Vagina (tissue), 2 donors: Measurements from ENCODE around the gene TRAF5. TPM values are rescaled to one million over a fixed set of nuclear protein-coding genes. Genes with fewer than 3 reads are reported as not detected.

Experiments used
- DNase-seq, 2 donors: peaks; one replicate each; pipeline ENCODE4 v3.0.0-alpha.2; 2017; ENCODE audit errors: extremely low spot score in 2 of 2
- H3K27ac ChIP-seq: fragments of 200-600 bp; sonication (generic); one replicate; pipeline ENCODE4 v1.5.1; 2019
- H3K27me3 ChIP-seq: fragments of 200-600 bp; sonication (generic); one replicate; pipeline ENCODE4 v1.5.1; 2019
- H3K36me3 ChIP-seq, 2 donors: fragments of 200-600 bp; sonication (generic); one replicate each; pipeline ENCODE4 v1.5.1; 2017 to 2019
- H3K4me1 ChIP-seq: fragments of 200-600 bp; sonication (generic); one replicate; pipeline ENCODE4 v1.5.1; 2019
- H3K4me3 ChIP-seq, 2 donors: fragments of 200-600 bp; sonication (generic); 1 replicate in 1 of 2; 2 replicates in 1 of 2; pipeline ENCODE4 v1.5.1; 2016 to 2019
- H3K9me3 ChIP-seq: fragments of 200-600 bp; sonication (generic); one replicate; pipeline ENCODE4 v1.5.1; 2019
- POLR2A ChIP-seq, 2 donors: fragments of 450-650 bp; IDR thresholded peaks; one replicate each; pipeline ENCODE4 v1.6.1; 2017; ENCODE audit warnings: antibody characterized with exemption in 2 of 2, mild to moderate bottlenecking in 2 of 2, moderate library complexity in 2 of 2
- POLR2AphosphoS5 ChIP-seq, 2 donors: sonication (generic); formaldehyde crosslinking; IDR thresholded peaks; one replicate each; pipeline ENCODE4 v1.9.0; 2017; ENCODE audit warnings: antibody characterized with exemption in 2 of 2, mild to moderate bottlenecking in 2 of 2, low read depth in 1 of 2; ENCODE audit not compliant: insufficient read depth in 1 of 2
- intact Hi-C: fragments of 100-400 bp; cut with DNase I; formaldehyde crosslinking; loops from one replicate; pipeline ENCODE4 v1.15.1; 2023
- total RNA-seq: library from RNA; depleted of rRNA; stranded (reverse); fragments of >200 nt; gene quantifications from one replicate; pipeline ENCODE4 v1.2.3, GENCODE V29; 2016
- TF ChIP-seq, protein P1 (sequence below), 3 experiments: fragments of 450-650 bp in 2 of 3; fragments of 200-600 bp in 1 of 3; sonication (generic) in 1 of 3; IDR thresholded peaks; one replicate each; pipeline ENCODE4 v1.5.1; 2017 to 2019; ENCODE audit warnings: antibody characterized with exemption in 3 of 3, mild to moderate bottlenecking in 2 of 3, moderate library complexity in 2 of 3

TRAF5 gene
- total RNA-seq, 1 donor from 2014 or later, result 14.0 TPM

- Histone ChIP-seq H3K4me3 (no peak overlapping the region), H3K4me1 (no peaks in the 10 kb centered on the region), H3K27ac (no peak overlapping the region), H3K27me3 (no peaks in the 10 kb centered on the region), H3K36me3 (peaks cover 0 to 21% of the 10 kb centered on the region in 2 donors), H3K9me3 (no peaks in the 10 kb centered on the region)
- TF ChIP-seq, protein P1, sequence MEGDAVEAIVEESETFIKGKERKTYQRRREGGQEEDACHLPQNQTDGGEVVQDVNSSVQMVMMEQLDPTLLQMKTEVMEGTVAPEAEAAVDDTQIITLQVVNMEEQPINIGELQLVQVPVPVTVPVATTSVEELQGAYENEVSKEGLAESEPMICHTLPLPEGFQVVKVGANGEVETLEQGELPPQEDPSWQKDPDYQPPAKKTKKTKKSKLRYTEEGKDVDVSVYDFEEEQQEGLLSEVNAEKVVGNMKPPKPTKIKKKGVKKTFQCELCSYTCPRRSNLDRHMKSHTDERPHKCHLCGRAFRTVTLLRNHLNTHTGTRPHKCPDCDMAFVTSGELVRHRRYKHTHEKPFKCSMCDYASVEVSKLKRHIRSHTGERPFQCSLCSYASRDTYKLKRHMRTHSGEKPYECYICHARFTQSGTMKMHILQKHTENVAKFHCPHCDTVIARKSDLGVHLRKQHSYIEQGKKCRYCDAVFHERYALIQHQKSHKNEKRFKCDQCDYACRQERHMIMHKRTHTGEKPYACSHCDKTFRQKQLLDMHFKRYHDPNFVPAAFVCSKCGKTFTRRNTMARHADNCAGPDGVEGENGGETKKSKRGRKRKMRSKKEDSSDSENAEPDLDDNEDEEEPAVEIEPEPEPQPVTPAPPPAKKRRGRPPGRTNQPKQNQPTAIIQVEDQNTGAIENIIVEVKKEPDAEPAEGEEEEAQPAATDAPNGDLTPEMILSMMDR (IDR thresholded peaks at IDR 0.05), result no peak
- no peak for TF ChIP-seq POLR2AphosphoS5 (IDR thresholded peaks at IDR 0.05; ENCODE audit: insufficient read depth in 1 of 2, low read depth in 1 of 2)
- TF ChIP-seq POLR2A (IDR thresholded peaks at IDR 0.05), result no peak
- intact Hi-C loops, result no loop called here
- no peak for DNase-seq
Observed at GRCh38 chr1:211369640-211370039, 43.0 kb downstream of the TRAF5 start.

- no peak overlapping the region for H3K27ac ChIP-seq
- TF ChIP-seq POLR2AphosphoS5 (IDR thresholded peaks at IDR 0.05; ENCODE audit: insufficient read depth in 1 of 2, low read depth in 1 of 2) (no peak), POLR2A (IDR thresholded peaks at IDR 0.05) (no peak)
- TF ChIP-seq, protein P1 (IDR thresholded peaks at IDR 0.05), result no peak
- no peaks in the 10 kb centered on the region for H3K9me3 ChIP-seq
- H3K4me3 ChIP-seq, result no peak overlapping the region
- H3K27me3 ChIP-seq, result no peaks in the 10 kb centered on the region
- intact Hi-C loops, result no loop called here
- H3K4me1 ChIP-seq, result no peaks in the 10 kb centered on the region
- H3K36me3 ChIP-seq, result peaks cover 0 to 16% of the 10 kb centered on the region in 2 donors
- no peak for DNase-seq
Observed at GRCh38 chr1:211370669-211371068, 44.0 kb downstream of the TRAF5 start.

DNA sequence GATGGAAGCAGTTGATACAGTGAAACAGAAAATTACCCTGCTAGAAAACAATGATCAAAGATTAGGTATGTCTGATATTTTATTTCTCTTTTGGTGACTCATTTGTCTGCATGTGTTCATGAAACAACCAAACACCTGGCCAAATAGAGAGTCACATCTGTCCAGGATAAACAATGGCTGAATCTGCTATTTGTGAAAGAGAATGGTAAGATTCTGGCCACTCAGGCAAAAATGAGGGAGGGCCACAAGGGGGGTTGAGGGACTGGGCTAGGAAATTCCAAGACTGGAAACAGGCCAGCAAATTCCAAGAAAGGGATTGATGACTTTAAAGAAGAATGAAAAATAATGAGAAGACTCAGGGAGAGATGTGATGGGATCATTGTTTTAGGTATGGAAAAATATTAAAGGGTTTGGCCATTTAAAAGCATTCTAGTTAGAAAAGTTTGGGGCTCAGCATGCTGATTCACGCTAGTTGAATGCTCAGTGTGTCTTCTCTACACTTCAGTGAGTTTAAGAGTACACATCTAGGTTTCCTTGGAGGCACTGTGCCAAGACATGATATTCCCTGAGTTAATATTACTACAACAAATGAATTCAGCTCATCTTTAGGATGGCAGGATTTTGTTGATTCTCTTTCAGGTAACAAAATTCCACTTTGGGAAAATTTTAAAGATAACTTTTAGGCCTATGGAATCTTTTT, 44.9 kb downstream of the TRAF5 start:
- no peak for DNase-seq
- Histone ChIP-seq H3K27me3 (no peaks in the 10 kb centered on the region), H3K27ac (no peak overlapping the region), H3K4me3 (no peak overlapping the region), H3K4me1 (no peaks in the 10 kb centered on the region), H3K9me3 (no peaks in the 10 kb centered on the region), H3K36me3 (peaks cover 0 to 12% of the 10 kb centered on the region in 2 donors)
- intact Hi-C loops, result no loop called here
- no peak for TF ChIP-seq POLR2A (IDR thresholded peaks at IDR 0.05)

DNA sequence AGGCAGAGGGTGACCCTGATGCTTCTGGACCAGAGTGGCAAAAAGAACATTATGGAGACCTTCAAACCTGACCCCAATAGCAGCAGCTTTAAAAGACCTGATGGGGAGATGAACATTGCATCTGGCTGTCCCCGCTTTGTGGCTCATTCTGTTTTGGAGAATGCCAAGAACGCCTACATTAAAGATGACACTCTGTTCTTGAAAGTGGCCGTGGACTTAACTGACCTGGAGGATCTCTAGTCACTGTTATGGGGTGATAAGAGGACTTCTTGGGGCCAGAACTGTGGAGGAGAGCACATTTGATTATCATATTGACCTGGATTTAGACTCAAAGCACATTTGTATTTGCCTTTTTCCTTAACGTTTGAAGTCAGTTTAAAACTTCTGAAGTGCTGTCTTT, 45.8 kb downstream of the TRAF5 start:
- peaks cover 0 to 10% of the 10 kb centered on the region in 2 donors for H3K36me3 ChIP-seq
- no peaks in the 10 kb centered on the region for H3K9me3 ChIP-seq
- TF ChIP-seq POLR2A (IDR thresholded peaks at IDR 0.05) (no peak), POLR2AphosphoS5 (IDR thresholded peaks at IDR 0.05; ENCODE audit: insufficient read depth in 1 of 2, low read depth in 1 of 2) (no peak)
- TF ChIP-seq, protein P1 (IDR thresholded peaks at IDR 0.05), result no peak
- no peak overlapping the region for H3K4me3 ChIP-seq
- no peak for DNase-seq
- intact Hi-C loops, result no loop called here
- H3K4me1 ChIP-seq, result no peaks in the 10 kb centered on the region
- no peaks in the 10 kb centered on the region for H3K27me3 ChIP-seq
- H3K27ac ChIP-seq, result no peak overlapping the region

GRCh38 chr1:211375146-211375818, 48.6 kb downstream of the TRAF5 start:
- TF ChIP-seq POLR2AphosphoS5 (IDR thresholded peaks at IDR 0.05; ENCODE audit: insufficient read depth in 1 of 2, low read depth in 1 of 2), result no peak
- TF ChIP-seq, protein P1 (IDR thresholded peaks at IDR 0.05), result no peak
- TF ChIP-seq POLR2A (IDR thresholded peaks at IDR 0.05), result no peak
- H3K27me3 ChIP-seq, result no peaks in the 10 kb centered on the region
- no peak overlapping the region for H3K4me3 ChIP-seq
- no peak for DNase-seq
- H3K27ac ChIP-seq, result no peak overlapping the region
- H3K9me3 ChIP-seq, result no peaks in the 10 kb centered on the region
- H3K4me1 ChIP-seq, result no peaks in the 10 kb centered on the region
- H3K36me3 ChIP-seq, result no peaks in the 10 kb centered on the region
- intact Hi-C loops, result no loop called here
